SK-N-SH (cell line): ENCODE results near the gene ZNF324B. TPM values are rescaled to one million over a fixed set of nuclear protein-coding genes. Genes with fewer than 3 reads are reported as not detected.
"Not testable (repeated sequence)": the region's sequence is repeated elsewhere in the genome, so short reads cannot be mapped to it uniquely, and the experiment has no call there.

ENCODE experiments used
- CTCF ChIA-PET: fragments of 300-600, 350-600 bp; formaldehyde crosslinking; extraction: SDS; loops from one replicate; lab custom pipeline; 2021; lab: Yijun Ruan, JAX
- POLR2A ChIA-PET: fragments of 350-600 bp; sonication (Branson Sonifier 250); formaldehyde crosslinking; extraction: SDS; loops from one replicate; lab custom pipeline; 2020; ENCODE audit warnings: antibody characterized with exemption, inconsistent platforms; lab: Yijun Ruan, JAX
- DNase-seq: peaks from one replicate; pipeline ENCODE4 v3.0.0; 2012
- H2AFZ ChIP-seq: fragments of 200-600 bp; sonication (generic); 2 replicates; pipeline ENCODE4 v1.8.1; 2016; ENCODE audit warnings: antibody characterized with exemption, mild to moderate bottlenecking, low read depth
- H3F3A ChIP-seq: fragments of 200-600 bp; sonication (generic); replicated peaks from 2 replicates; pipeline ENCODE3; 2016; ENCODE audit warnings: antibody characterized with exemption, mild to moderate bottlenecking; ENCODE audit not compliant: insufficient read depth
- H3K27ac ChIP-seq, 2 experiments: fragments of 200-500 bp in 1 of 2; fragments of 200-600 bp in 1 of 2; sonication (Bioruptor generic) in 1 of 2; sonication (generic), shearing (Covaris generic) in 1 of 2; 2 replicates each; pipeline versions ENCODE4 v1.5.1 to v1.6.1; 2014 to 2016; ENCODE audit warnings: low read depth in 2 of 2, inconsistent platforms in 1 of 2, low read length in 1 of 2, mild to moderate bottlenecking in 1 of 2, mixed read lengths in 1 of 2
- H3K27me3 ChIP-seq: fragments of 200-600 bp; sonication (generic), shearing (Covaris generic); 2 replicates; pipeline ENCODE4 v1.6.1; 2016; ENCODE audit warnings: mixed run types; ENCODE audit not compliant: insufficient read depth
- H3K36me3 ChIP-seq, 2 experiments: fragments of 200-500 bp in 1 of 2; fragments of 200-600 bp in 1 of 2; sonication (Bioruptor generic) in 1 of 2; sonication (generic) in 1 of 2; replicated peaks in 1 of 2; 2 replicates each; pipeline versions ENCODE3 to v1.5.1; 2014 to 2016; ENCODE audit warnings: low read length in 1 of 2, mild to moderate bottlenecking in 1 of 2; ENCODE audit not compliant: insufficient read depth in 2 of 2, control insufficient read depth in 1 of 2
- H3K4me1 ChIP-seq, 2 experiments: fragments of 200-500 bp in 1 of 2; fragments of 200-600 bp in 1 of 2; sonication (Bioruptor generic) in 1 of 2; sonication (generic), shearing (Covaris generic) in 1 of 2; 2 replicates each; pipeline versions ENCODE4 v1.5.1 to v1.6.1; 2014 to 2016; ENCODE audit warnings: low read depth in 1 of 2, low read length in 1 of 2, mixed run types in 1 of 2; ENCODE audit not compliant: insufficient read depth in 2 of 2, control insufficient read depth in 1 of 2
- H3K4me2 ChIP-seq: fragments of 200-600 bp; sonication (generic), shearing (Covaris generic); 2 replicates; pipeline ENCODE4 v1.6.1; 2017; ENCODE audit warnings: mixed run types
- H3K4me3 ChIP-seq, 2 experiments: fragments of 200-500 bp in 1 of 2; fragments of 200-600 bp in 1 of 2; sonication (Bioruptor generic) in 1 of 2; sonication (generic), shearing (Covaris generic) in 1 of 2; 2 replicates each; pipeline versions ENCODE4 v1.5.1 to v1.8.1; 2014 to 2016; ENCODE audit warnings: low read depth in 2 of 2, inconsistent platforms in 1 of 2, low read length in 1 of 2, mild to moderate bottlenecking in 1 of 2, mixed read lengths in 1 of 2, moderate library complexity in 1 of 2
- H3K79me2 ChIP-seq: fragments of 200-600 bp; sonication (generic); 2 replicates; pipeline ENCODE4 v1.8.1; 2017; ENCODE audit warnings: mild to moderate bottlenecking; ENCODE audit not compliant: insufficient read depth
- H3K9ac ChIP-seq: fragments of 200-600 bp; sonication (generic); 2 replicates; pipeline ENCODE4 v1.6.1; 2017; ENCODE audit warnings: mixed run types
- H3K9me2 ChIP-seq: fragments of 200-600 bp; sonication (generic); 2 replicates; pipeline ENCODE4 v1.6.1; 2017; ENCODE audit warnings: mixed run types
- H3K9me3 ChIP-seq: fragments of 200-600 bp; sonication (generic); 2 replicates; pipeline ENCODE4 v1.6.1; 2017; ENCODE audit warnings: mixed run types, mild to moderate bottlenecking, moderate library complexity
- H4K20me1 ChIP-seq: fragments of 200-600 bp; sonication (generic); 2 replicates; pipeline ENCODE4 v1.6.1; 2017; ENCODE audit warnings: mild to moderate bottlenecking, mixed run types; ENCODE audit not compliant: insufficient read depth
- EZH2phosphoT487 ChIP-seq: fragments of 200-600 bp; sonication (generic); IDR thresholded peaks from 2 replicates; pipeline ENCODE4 v1.6.1; 2017; ENCODE audit warnings: low read depth, mixed run types, mild to moderate bottlenecking, antibody characterized with exemption, moderate library complexity, borderline replicate concordance
- FOXJ3 ChIP-seq: sonication (generic); formaldehyde crosslinking; IDR thresholded peaks from 2 replicates; pipeline ENCODE4 v1.5.1; 2020; ENCODE audit warnings: mild to moderate bottlenecking, missing genetic modification reagents
- TCF12 ChIP-seq: IDR thresholded peaks from 2 replicates; pipeline ENCODE4 v1.4.0; 2012
- WGBS: methylation state at CpG from one replicate; pipeline ENCODE4 v1.1.6; 2017; ENCODE audit warnings: low lambda C conversion rate; 5-methylcytosine and 5-hydroxymethylcytosine counted together
- polyA plus RNA-seq, 3 experiments: library from polyadenylated mRNA; depleted of rRNA; stranded (reverse); fragments of >200 nt; gene quantifications; 2 replicates each; pipeline ENCODE4 v1.2.3, GENCODE V29; 2012
- TF ChIP-seq, protein P1 (sequence below): fragments of 200-600 bp; sonication (generic); IDR thresholded peaks from 2 replicates; pipeline ENCODE4 v1.6.1; 2017; ENCODE audit warnings: antibody characterized with exemption, mild to moderate bottlenecking, moderate library complexity
- TF ChIP-seq, protein P2 (sequence below): IDR thresholded peaks from 2 replicates; pipeline ENCODE4 v1.4.0; 2012; ENCODE audit warnings: low read depth, borderline replicate concordance

The ZNF324B gene
- polyA plus RNA-seq, 1 of the 3 experiments (the other 2 are of a cell fraction): 2.9 TPM

DNA sequence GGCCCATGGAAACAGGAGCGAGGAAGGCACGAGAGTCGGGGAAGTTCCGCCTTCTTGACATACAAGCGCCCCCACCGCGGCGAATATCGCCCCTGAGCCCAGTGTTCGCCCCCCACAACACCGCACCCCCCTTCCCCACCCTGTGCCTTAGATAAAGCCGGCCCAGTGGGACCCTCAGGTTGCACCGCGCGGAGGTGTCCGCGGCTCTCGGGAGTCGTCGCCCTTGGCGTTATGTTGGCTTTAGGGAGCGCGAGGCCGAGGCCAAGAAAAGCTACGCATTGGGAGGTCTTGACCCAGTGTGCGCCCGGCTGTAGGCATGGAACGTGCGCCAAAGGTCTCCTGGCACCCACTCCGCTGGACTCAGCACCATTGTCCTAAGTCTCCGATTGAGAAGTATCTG, 10.9 kb upstream of the ZNF324B start:
- ChIA-PET POLR2A (interaction anchor here (1.0 to 1.6 kb wide), 3 partner anchors 11 to 78 kb away, joined by 3 to 8 read pairs (median 3); partner anchors contain the start of genes ZNF324B and ZNF497), CTCF (no interaction called here)
- H3K4me2 ChIP-seq: peak overlapping the region; percentile 99
- H3F3A ChIP-seq: no peaks in the 10 kb centered on the region
- no peaks in the 10 kb centered on the region for H3K9me2 ChIP-seq
- DNase-seq: no peak
- H4K20me1 ChIP-seq: no peaks in the 10 kb centered on the region
- H3K4me3 ChIP-seq: peak overlapping the region; percentile 83 to 87
- WGBS: 25% methylated on average over 18 of the region's 31 CpGs
- peaks cover 6% of the 10 kb centered on the region; the same call in 1 of the 2 replicates for H3K9me3 ChIP-seq
- H2AFZ ChIP-seq: peak overlapping the region; percentile 91
- peak overlapping the region; percentile 56 to 69; a peak in 3 of 4 replicates for H3K27ac ChIP-seq
- H3K79me2 ChIP-seq: peaks cover 13% of the 10 kb centered on the region; the same call in 1 of the 2 replicates
- H3K9ac ChIP-seq: peak overlapping the region; percentile 33; the same call in 1 of the 2 replicates
- TF ChIP-seq FOXJ3 (CRISPR knock-in tag) (no peak), TCF12 (no peak), EZH2phosphoT487 (no peak)
- TF ChIP-seq, protein P1, sequence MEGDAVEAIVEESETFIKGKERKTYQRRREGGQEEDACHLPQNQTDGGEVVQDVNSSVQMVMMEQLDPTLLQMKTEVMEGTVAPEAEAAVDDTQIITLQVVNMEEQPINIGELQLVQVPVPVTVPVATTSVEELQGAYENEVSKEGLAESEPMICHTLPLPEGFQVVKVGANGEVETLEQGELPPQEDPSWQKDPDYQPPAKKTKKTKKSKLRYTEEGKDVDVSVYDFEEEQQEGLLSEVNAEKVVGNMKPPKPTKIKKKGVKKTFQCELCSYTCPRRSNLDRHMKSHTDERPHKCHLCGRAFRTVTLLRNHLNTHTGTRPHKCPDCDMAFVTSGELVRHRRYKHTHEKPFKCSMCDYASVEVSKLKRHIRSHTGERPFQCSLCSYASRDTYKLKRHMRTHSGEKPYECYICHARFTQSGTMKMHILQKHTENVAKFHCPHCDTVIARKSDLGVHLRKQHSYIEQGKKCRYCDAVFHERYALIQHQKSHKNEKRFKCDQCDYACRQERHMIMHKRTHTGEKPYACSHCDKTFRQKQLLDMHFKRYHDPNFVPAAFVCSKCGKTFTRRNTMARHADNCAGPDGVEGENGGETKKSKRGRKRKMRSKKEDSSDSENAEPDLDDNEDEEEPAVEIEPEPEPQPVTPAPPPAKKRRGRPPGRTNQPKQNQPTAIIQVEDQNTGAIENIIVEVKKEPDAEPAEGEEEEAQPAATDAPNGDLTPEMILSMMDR: no peak
- TF ChIP-seq, protein P2, sequence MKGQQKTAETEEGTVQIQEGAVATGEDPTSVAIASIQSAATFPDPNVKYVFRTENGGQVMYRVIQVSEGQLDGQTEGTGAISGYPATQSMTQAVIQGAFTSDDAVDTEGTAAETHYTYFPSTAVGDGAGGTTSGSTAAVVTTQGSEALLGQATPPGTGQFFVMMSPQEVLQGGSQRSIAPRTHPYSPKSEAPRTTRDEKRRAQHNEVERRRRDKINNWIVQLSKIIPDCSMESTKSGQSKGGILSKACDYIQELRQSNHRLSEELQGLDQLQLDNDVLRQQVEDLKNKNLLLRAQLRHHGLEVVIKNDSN: no peak
- H3K4me1 ChIP-seq: peaks cover 0 to 16% of the 10 kb centered on the region in 2 experiments; a peak in 1 of 4 replicates
- H3K27me3 ChIP-seq: no peaks in the 10 kb centered on the region
- H3K36me3 ChIP-seq: peaks cover 13 to 24% of the 10 kb centered on the region in 2 experiments

- H4K20me1 ChIP-seq, H3K27ac ChIP-seq, H2AFZ ChIP-seq, H3K9me3 ChIP-seq, H3K4me3 ChIP-seq, DNase-seq, H3K36me3 ChIP-seq, CTCF ChIA-PET, H3K27me3 ChIP-seq, H3K9ac ChIP-seq, H3K4me2 ChIP-seq, H3F3A ChIP-seq, POLR2A ChIA-PET, H3K9me2 ChIP-seq: not testable (repeated sequence)
- H3K4me1 ChIP-seq: peaks cover 0 to 16% of the 10 kb centered on the region in 2 experiments; a peak in 1 of 4 replicates
- whole genome bisulfite sequencing: 67% methylated on average over 7 of the region's 7 CpGs
- peaks cover 13% of the 10 kb centered on the region; the same call in 1 of the 2 replicates for H3K79me2 ChIP-seq
Observed at GRCh38 chr19:58442986-58443385, 8.4 kb upstream of the ZNF324B start.

DNA sequence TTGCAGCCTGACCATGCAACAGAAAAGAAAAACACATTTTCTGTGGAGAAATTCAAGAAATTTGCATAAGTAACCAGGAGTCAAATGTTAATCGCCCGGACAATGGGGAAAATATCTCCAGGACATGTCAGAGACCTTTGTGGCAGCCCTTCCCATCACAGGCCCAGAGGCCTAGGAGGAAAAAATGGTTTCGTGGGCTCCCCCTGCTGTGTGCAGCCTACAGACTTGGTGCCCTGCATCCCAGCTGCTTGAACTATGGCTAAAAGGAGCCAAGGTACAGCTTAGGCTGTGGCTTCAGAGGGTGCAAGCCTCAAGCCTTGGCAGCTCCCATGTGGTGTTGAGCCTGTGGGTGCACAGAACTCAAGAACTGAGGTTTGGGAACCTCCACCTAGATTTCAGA, 2.6 kb upstream of the ZNF324B start:
- H3K27me3 ChIP-seq, H3F3A ChIP-seq, H3K9me2 ChIP-seq, H3K9ac ChIP-seq, H2AFZ ChIP-seq, DNase-seq, H4K20me1 ChIP-seq, H3K27ac ChIP-seq, H3K79me2 ChIP-seq, CTCF ChIA-PET, POLR2A ChIA-PET, H3K4me3 ChIP-seq, H3K9me3 ChIP-seq, H3K4me1 ChIP-seq, H3K4me2 ChIP-seq, H3K36me3 ChIP-seq: not testable (repeated sequence)
- 7% methylated on average over 3 of the region's 3 CpGs for WGBS

DNA sequence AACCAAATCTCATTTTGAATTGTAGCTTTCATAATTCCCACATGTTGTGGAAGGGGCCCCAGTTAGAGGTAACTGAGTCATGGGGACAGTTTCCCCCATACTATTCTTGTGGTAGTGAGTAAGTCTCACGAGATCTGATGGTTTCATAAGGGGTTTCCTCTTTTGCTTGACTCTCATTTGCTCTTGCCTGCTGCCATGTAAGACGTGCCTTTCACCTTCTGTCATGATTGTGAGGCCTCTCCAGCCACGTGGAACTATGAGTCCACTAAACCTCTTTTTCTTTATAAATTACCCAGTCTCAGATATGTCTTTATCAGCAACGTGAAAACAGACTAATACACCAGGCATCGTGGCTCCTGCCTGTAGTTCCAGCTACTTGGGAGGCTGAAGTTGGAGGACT, 1.4 kb upstream of the ZNF324B start:
- CTCF ChIA-PET: not testable (repeated sequence)

More for the DNA sequence above, 1.4 kb upstream of the ZNF324B start:
- peaks cover 0 to 13% of the 10 kb centered on the region in 2 experiments for H3K36me3 ChIP-seq
- H3K9me2 ChIP-seq, H3K27me3 ChIP-seq, H3K79me2 ChIP-seq, H3K4me3 ChIP-seq, DNase-seq, H2AFZ ChIP-seq, H3K4me1 ChIP-seq, H3K9me3 ChIP-seq, H4K20me1 ChIP-seq, H3K9ac ChIP-seq, H3F3A ChIP-seq, H3K4me2 ChIP-seq, H3K27ac ChIP-seq: not testable (repeated sequence)
- POLR2A ChIA-PET: interaction anchor here (1.3 kb wide), 1 partner anchor 70 kb away, joined by 3 read pairs; the partner anchor contains the start of gene ZBTB45
- 19% methylated on average over 5 of the region's 5 CpGs for WGBS
